T-helper 1 cell treated with Interleukin-12 subunit alpha and Interleukin-12 subunit beta and Interleukin-4 antibody, amounts not matched to agents 30 μg/mL and 1 μg/mL, for 36 hours (primary cell): ENCODE measurements around the gene TDRD9.

Experiments
- H3K27ac Mint-ChIP-seq: one replicate; pipeline ENCODE4 v1.8.0; 2021; ENCODE audit warnings: mild to moderate bottlenecking, mixed read lengths
- H3K27me3 Mint-ChIP-seq: one replicate; pipeline ENCODE4 v1.8.0; 2021; ENCODE audit warnings: low read depth, mixed read lengths
- H3K36me3 Mint-ChIP-seq: one replicate; pipeline ENCODE4 v1.8.0; 2021; ENCODE audit warnings: low read depth, mixed read lengths
- H3K4me1 Mint-ChIP-seq: one replicate; pipeline ENCODE4 v1.8.0; 2021; ENCODE audit warnings: low read depth, mixed read lengths
- H3K4me3 Mint-ChIP-seq: one replicate; pipeline ENCODE4 v1.8.0; 2021; ENCODE audit warnings: mild to moderate bottlenecking, moderate library complexity, mixed read lengths
- H3K9me3 Mint-ChIP-seq: one replicate; pipeline ENCODE4 v1.8.0; 2021; ENCODE audit warnings: mixed read lengths

TDRD9 gene

GRCh38 chr14:104066719-104067295 is 138.6 kb downstream of the TDRD9 start:
- H3K4me3 Mint-ChIP-seq: no peak overlapping the region
- no peaks in the 10 kb centered on the region for H3K4me1 Mint-ChIP-seq
- H3K27ac Mint-ChIP-seq: no peak overlapping the region
- H3K9me3 Mint-ChIP-seq: peaks cover 8% of the 10 kb centered on the region
- no peaks in the 10 kb centered on the region for H3K36me3 Mint-ChIP-seq
- peaks cover 10% of the 10 kb centered on the region for H3K27me3 Mint-ChIP-seq

GRCh38 chr14:104069541-104069940 is 141.3 kb downstream of the TDRD9 start:
- peaks cover 4% of the 10 kb centered on the region for H3K27me3 Mint-ChIP-seq
- no peak overlapping the region for H3K27ac Mint-ChIP-seq
- H3K4me3 Mint-ChIP-seq: no peak overlapping the region
- H3K4me1 Mint-ChIP-seq: no peaks in the 10 kb centered on the region
- H3K9me3 Mint-ChIP-seq: peaks cover 22% of the 10 kb centered on the region
- peaks cover 2% of the 10 kb centered on the region for H3K36me3 Mint-ChIP-seq

- peaks cover 2% of the 10 kb centered on the region for H3K36me3 Mint-ChIP-seq
- H3K4me1 Mint-ChIP-seq: peaks cover 4% of the 10 kb centered on the region
- H3K27me3 Mint-ChIP-seq: peaks cover 4% of the 10 kb centered on the region
- peaks cover 14% of the 10 kb centered on the region for H3K9me3 Mint-ChIP-seq
- H3K27ac Mint-ChIP-seq: no peak overlapping the region
- H3K4me3 Mint-ChIP-seq: no peak overlapping the region
Observed at GRCh38 chr14:104072586-104072985, 144.3 kb downstream of the TDRD9 start.

GRCh38 chr14:104073764-104074163 is 145.5 kb downstream of the TDRD9 start:
- H3K9me3 Mint-ChIP-seq: peaks cover 14% of the 10 kb centered on the region
- no peak overlapping the region for H3K4me3 Mint-ChIP-seq
- no peak overlapping the region for H3K27ac Mint-ChIP-seq
- H3K36me3 Mint-ChIP-seq: peaks cover 2% of the 10 kb centered on the region
- H3K4me1 Mint-ChIP-seq: peaks cover 12% of the 10 kb centered on the region
- H3K27me3 Mint-ChIP-seq: peaks cover 8% of the 10 kb centered on the region

- Mint-ChIP-seq H3K9me3 (peaks cover 14% of the 10 kb centered on the region), H3K36me3 (peaks cover 2% of the 10 kb centered on the region), H3K4me1 (peaks cover 12% of the 10 kb centered on the region), H3K27ac (no peak overlapping the region), H3K4me3 (no peak overlapping the region), H3K27me3 (peaks cover 4% of the 10 kb centered on the region)
Observed at GRCh38 chr14:104075530-104076151, 147.4 kb downstream of the TDRD9 start.

GRCh38 chr14:104076743-104077142 is 148.5 kb downstream of the TDRD9 start:
- peaks cover 12% of the 10 kb centered on the region for H3K4me1 Mint-ChIP-seq

GRCh38 chr14:104078031-104078455 is 149.8 kb downstream of the TDRD9 start:
- H3K4me3 Mint-ChIP-seq: peak overlapping the region; percentile 29
- H3K36me3 Mint-ChIP-seq: no peaks in the 10 kb centered on the region
- peaks cover 9% of the 10 kb centered on the region for H3K9me3 Mint-ChIP-seq
- H3K27me3 Mint-ChIP-seq: peaks cover 4% of the 10 kb centered on the region
- peaks cover 12% of the 10 kb centered on the region for H3K4me1 Mint-ChIP-seq
- no peak overlapping the region for H3K27ac Mint-ChIP-seq

More at GRCh38 chr14:104076743-104077142, 148.5 kb downstream of the TDRD9 start:
- H3K9me3 Mint-ChIP-seq: peaks cover 14% of the 10 kb centered on the region
- no peak overlapping the region for H3K27ac Mint-ChIP-seq
- no peak overlapping the region for H3K4me3 Mint-ChIP-seq
- peaks cover 4% of the 10 kb centered on the region for H3K27me3 Mint-ChIP-seq
- H3K36me3 Mint-ChIP-seq: peaks cover 2% of the 10 kb centered on the region

GRCh38 chr14:104080376-104081260 is 152.4 kb downstream of the TDRD9 start:
- Mint-ChIP-seq H3K4me1 (peaks cover 12% of the 10 kb centered on the region), H3K27me3 (peaks cover 14% of the 10 kb centered on the region), H3K27ac (no peak overlapping the region), H3K4me3 (no peak overlapping the region), H3K9me3 (no peaks in the 10 kb centered on the region), H3K36me3 (no peaks in the 10 kb centered on the region)

GRCh38 chr14:104081261-104081835 is 153.1 kb downstream of the TDRD9 start:
- Mint-ChIP-seq H3K9me3 (no peaks in the 10 kb centered on the region), H3K36me3 (no peaks in the 10 kb centered on the region), H3K4me3 (no peak overlapping the region), H3K27ac (no peak overlapping the region), H3K4me1 (peaks cover 12% of the 10 kb centered on the region), H3K27me3 (peaks cover 14% of the 10 kb centered on the region)

GRCh38 chr14:104081951-104082464 is 153.8 kb downstream of the TDRD9 start:
- H3K4me1 Mint-ChIP-seq: peaks cover 8% of the 10 kb centered on the region
- no peaks in the 10 kb centered on the region for H3K36me3 Mint-ChIP-seq
- H3K27ac Mint-ChIP-seq: no peak overlapping the region
- no peak overlapping the region for H3K4me3 Mint-ChIP-seq
- no peaks in the 10 kb centered on the region for H3K9me3 Mint-ChIP-seq
- H3K27me3 Mint-ChIP-seq: peaks cover 14% of the 10 kb centered on the region

- Mint-ChIP-seq H3K27ac (no peak overlapping the region), H3K4me3 (no peak overlapping the region), H3K9me3 (no peaks in the 10 kb centered on the region), H3K27me3 (peaks cover 13% of the 10 kb centered on the region), H3K4me1 (peaks cover 6% of the 10 kb centered on the region), H3K36me3 (no peaks in the 10 kb centered on the region)
Observed at GRCh38 chr14:104082807-104083206, 154.6 kb downstream of the TDRD9 start.

GRCh38 chr14:104084251-104085002 is 156.2 kb downstream of the TDRD9 start:
- Mint-ChIP-seq H3K27me3 (peaks cover 10% of the 10 kb centered on the region), H3K4me1 (no peaks in the 10 kb centered on the region), H3K36me3 (no peaks in the 10 kb centered on the region), H3K27ac (no peak overlapping the region), H3K4me3 (no peak overlapping the region), H3K9me3 (no peaks in the 10 kb centered on the region)

- Mint-ChIP-seq H3K27me3 (peaks cover 10% of the 10 kb centered on the region), H3K4me3 (no peak within 1 kb of the TSS), H3K9me3 (no peaks in the 10 kb centered on the region), H3K36me3 (no peaks in the 10 kb centered on the region), H3K4me1 (no peaks in the 10 kb centered on the region), H3K27ac (no peak within 1 kb of the TSS)
Observed at GRCh38 chr14:104085032-104085888, 157.0 kb downstream of the TDRD9 start, which contains the start of gene ASPG. TSS of gene ASPG (plus strand) at chr14:104085700. CDS start at chr14:104085771, 71 bp downstream.
